MM.1S (cell line): ENCODE results near the gene SLC23A2.

ENCODE experiments used
- DNase-seq: peaks from one replicate; pipeline ENCODE4 v3.0.0-alpha.2; 2015
- H2AFZ ChIP-seq: fragments of 300-600 bp; sonication (generic); 2 replicates; pipeline ENCODE4 v1.6.0; 2016; ENCODE audit warnings: antibody characterized with exemption, low read length
- H3F3A ChIP-seq: fragments of 300-600 bp; sonication (generic); 2 replicates; pipeline ENCODE4 v1.6.1; 2016; ENCODE audit warnings: mild to moderate bottlenecking, antibody characterized with exemption, low read length, moderate library complexity, mixed read lengths; ENCODE audit not compliant: insufficient read depth
- H3K27ac ChIP-seq: fragments of 300-600 bp; sonication (generic); 2 replicates; pipeline ENCODE4 v1.5.1; 2016; ENCODE audit warnings: mild to moderate bottlenecking, low read length
- H3K27me3 ChIP-seq: fragments of 300-600 bp; sonication (generic); replicated peaks from 2 replicates; pipeline ENCODE4 v1.6.0; 2016; ENCODE audit warnings: low read length; ENCODE audit not compliant: insufficient read depth
- H3K36me3 ChIP-seq: fragments of 300-600 bp; sonication (generic); replicated peaks from 2 replicates; pipeline ENCODE4 v1.6.1; 2016; ENCODE audit warnings: mild to moderate bottlenecking, low read length, mixed read lengths; ENCODE audit not compliant: insufficient read depth
- H3K4me1 ChIP-seq: fragments of 300-600 bp; sonication (generic); 2 replicates; pipeline ENCODE4 v1.6.1; 2016; ENCODE audit warnings: low read length, mixed read lengths
- H3K4me2 ChIP-seq: fragments of 300-600 bp; sonication (generic); 2 replicates; pipeline ENCODE4 v1.6.0; 2016; ENCODE audit warnings: low read depth, low read length
- H3K4me3 ChIP-seq: fragments of 300-600 bp; sonication (generic); 2 replicates; pipeline ENCODE4 v1.5.1; 2016; ENCODE audit warnings: low read length, mixed read lengths
- H3K79me2 ChIP-seq: fragments of 300-600 bp; sonication (generic); 2 replicates; pipeline ENCODE4 v1.6.1; 2016; ENCODE audit warnings: mixed run types, low read length, mixed read lengths
- H3K9ac ChIP-seq: fragments of 300-600 bp; sonication (generic); 2 replicates; pipeline ENCODE4 v1.6.1; 2016; ENCODE audit warnings: low read length, mixed read lengths
- H3K9me2 ChIP-seq: fragments of 300-600 bp; sonication (generic); replicated peaks from 2 replicates; pipeline ENCODE4 v1.6.1; 2016; ENCODE audit warnings: mild to moderate bottlenecking, low read length, mixed read lengths; ENCODE audit not compliant: insufficient read depth
- H3K9me3 ChIP-seq: fragments of 300-600 bp; sonication (generic); replicated peaks from 2 replicates; pipeline ENCODE4 v1.6.1; 2016; ENCODE audit warnings: mild to moderate bottlenecking, low read length, mixed read lengths; ENCODE audit not compliant: insufficient read depth
- H4K20me1 ChIP-seq: fragments of 300-600 bp; sonication (generic); 2 replicates; pipeline ENCODE4 v1.6.1; 2016; ENCODE audit warnings: mild to moderate bottlenecking, low read length, moderate library complexity, mixed read lengths; ENCODE audit not compliant: insufficient read depth
- CTCF ChIP-seq: fragments of 300-600 bp; sonication (generic); IDR thresholded peaks from 2 replicates; pipeline ENCODE4 v1.5.1; 2016; ENCODE audit warnings: antibody characterized with exemption, low read length, mixed read lengths
- EZH2 ChIP-seq: fragments of 300-600 bp; sonication (generic); optimal IDR thresholded peaks from 2 replicates; pipeline ENCODE3; 2017; ENCODE audit warnings: low read depth, mild to moderate bottlenecking, antibody characterized with exemption, low read length, mixed read lengths
- EZH2phosphoT487 ChIP-seq: fragments of 300-600 bp; sonication (generic); IDR thresholded peaks from 2 replicates; pipeline ENCODE4 v1.6.1; 2018; ENCODE audit warnings: antibody characterized with exemption, low read length

SLC23A2 gene

GRCh38 chr20:4950437-4950836, 50.9 kb downstream of the SLC23A2 start:
- Histone ChIP-seq H3K9me2 (no peaks in the 10 kb centered on the region), H2AFZ (no peak overlapping the region), H3K27me3 (no peaks in the 10 kb centered on the region), H3K27ac (no peak overlapping the region), H3K9me3 (no peaks in the 10 kb centered on the region), H3K4me1 (peaks cover 6% of the 10 kb centered on the region; the same call in 1 of the 2 replicates), H3K36me3 (no peaks in the 10 kb centered on the region), H3F3A (no peaks in the 10 kb centered on the region), H4K20me1 (no peaks in the 10 kb centered on the region), H3K79me2 (no peaks in the 10 kb centered on the region), H3K9ac (no peak overlapping the region), H3K4me2 (no peak overlapping the region), H3K4me3 (no peak overlapping the region)
- no peak for TF ChIP-seq EZH2phosphoT487
- TF ChIP-seq CTCF: no peak
- TF ChIP-seq EZH2: no peak
- no peak for DNase-seq

GRCh38 chr20:4949833-4950178, 51.5 kb downstream of the SLC23A2 start:
- peaks cover 6% of the 10 kb centered on the region; the same call in 1 of the 2 replicates for H3K4me1 ChIP-seq
- no peaks in the 10 kb centered on the region for H3F3A ChIP-seq
- H2AFZ ChIP-seq: no peak overlapping the region
- H3K36me3 ChIP-seq: no peaks in the 10 kb centered on the region
- H3K9me2 ChIP-seq: no peaks in the 10 kb centered on the region
- H3K4me3 ChIP-seq: no peak overlapping the region
- DNase-seq: peak; percentile 56
- no peaks in the 10 kb centered on the region for H4K20me1 ChIP-seq
- H3K4me2 ChIP-seq: 0 out of 2 replicates have a peak overlapping the region, but pooled peaks have one; percentile 5
- no peaks in the 10 kb centered on the region for H3K9me3 ChIP-seq
- no peak overlapping the region for H3K27ac ChIP-seq
- H3K79me2 ChIP-seq: no peaks in the 10 kb centered on the region
- no peaks in the 10 kb centered on the region for H3K27me3 ChIP-seq
- TF ChIP-seq CTCF: peak; percentile 68
- no peak for TF ChIP-seq EZH2
- no peak overlapping the region for H3K9ac ChIP-seq

- no peak overlapping the region for H3K9ac ChIP-seq
- no peak for TF ChIP-seq EZH2
- TF ChIP-seq EZH2phosphoT487: no peak
- TF ChIP-seq CTCF: no peak
- no peak overlapping the region for H3K4me2 ChIP-seq
- no peak overlapping the region for H3K4me3 ChIP-seq
- H2AFZ ChIP-seq: no peak overlapping the region
- H3K27me3 ChIP-seq: no peaks in the 10 kb centered on the region
- no peak for DNase-seq
- H3K36me3 ChIP-seq: no peaks in the 10 kb centered on the region
- no peaks in the 10 kb centered on the region; the same call in 1 of the 2 replicates for H3K79me2 ChIP-seq
- no peaks in the 10 kb centered on the region for H3K9me2 ChIP-seq
- no peaks in the 10 kb centered on the region for H3F3A ChIP-seq
- H4K20me1 ChIP-seq: no peaks in the 10 kb centered on the region
- no peaks in the 10 kb centered on the region for H3K9me3 ChIP-seq
- H3K4me1 ChIP-seq: peaks cover 6% of the 10 kb centered on the region; the same call in 1 of the 2 replicates
- no peak overlapping the region for H3K27ac ChIP-seq
Observed at GRCh38 chr20:4947817-4948559, 53.3 kb downstream of the SLC23A2 start.
